Transverse colon (tissue), 4 donors: ENCODE results near the gene UXT.
"Not testable (repeated sequence)": the region's sequence is repeated elsewhere in the genome, so short reads cannot be mapped to it uniquely, and the experiment has no call there.

Experiments
- POLR2A ChIP-seq: fragments of 450-650 bp; IDR thresholded peaks from one replicate; pipeline ENCODE4 v1.6.1; 2016; ENCODE audit warnings: antibody characterized with exemption, mild to moderate bottlenecking, moderate library complexity
- POLR2AphosphoS5 ChIP-seq, 3 donors: sonication (generic); formaldehyde crosslinking; IDR thresholded peaks; one replicate each; pipeline ENCODE4 v1.6.1; 2016; ENCODE audit warnings: antibody characterized with exemption in 3 of 3
- TF ChIP-seq, protein P1 (sequence below), 5 experiments: fragments of 200-600 bp in 3 of 5; fragments of 450-650 bp in 2 of 5; sonication (generic) in 3 of 5; IDR thresholded peaks; 1 replicate in 2 of 5; 2 replicates in 3 of 5; pipeline ENCODE4 v1.5.1; 2016 to 2017; ENCODE audit warnings: antibody characterized with exemption in 5 of 5, inconsistent platforms in 3 of 5, mild to moderate bottlenecking in 2 of 5, moderate library complexity in 1 of 5

DNA sequence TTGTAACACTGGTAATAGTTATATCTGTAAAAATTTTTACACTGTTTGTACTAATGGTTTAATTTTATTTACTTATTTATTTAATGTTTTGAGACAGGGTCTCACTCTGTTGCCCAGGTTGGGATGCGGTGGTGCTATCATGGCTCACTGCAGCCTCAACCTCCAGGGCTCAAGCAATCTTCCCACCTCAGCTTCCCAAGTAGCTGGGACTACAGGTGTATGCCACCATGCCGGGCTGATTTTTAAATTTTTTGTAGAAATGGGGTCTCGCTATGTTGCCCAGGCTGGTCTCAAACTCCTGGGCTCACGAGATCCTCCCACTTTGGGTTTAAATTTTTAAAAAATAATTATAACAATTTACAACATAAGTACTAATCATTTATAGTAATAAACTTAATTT, 55.9 kb downstream of the UXT start:
- TF ChIP-seq POLR2AphosphoS5 (IDR thresholded peaks at IDR 0.05); POLR2A: not testable (repeated sequence)
- TF ChIP-seq, protein P1, sequence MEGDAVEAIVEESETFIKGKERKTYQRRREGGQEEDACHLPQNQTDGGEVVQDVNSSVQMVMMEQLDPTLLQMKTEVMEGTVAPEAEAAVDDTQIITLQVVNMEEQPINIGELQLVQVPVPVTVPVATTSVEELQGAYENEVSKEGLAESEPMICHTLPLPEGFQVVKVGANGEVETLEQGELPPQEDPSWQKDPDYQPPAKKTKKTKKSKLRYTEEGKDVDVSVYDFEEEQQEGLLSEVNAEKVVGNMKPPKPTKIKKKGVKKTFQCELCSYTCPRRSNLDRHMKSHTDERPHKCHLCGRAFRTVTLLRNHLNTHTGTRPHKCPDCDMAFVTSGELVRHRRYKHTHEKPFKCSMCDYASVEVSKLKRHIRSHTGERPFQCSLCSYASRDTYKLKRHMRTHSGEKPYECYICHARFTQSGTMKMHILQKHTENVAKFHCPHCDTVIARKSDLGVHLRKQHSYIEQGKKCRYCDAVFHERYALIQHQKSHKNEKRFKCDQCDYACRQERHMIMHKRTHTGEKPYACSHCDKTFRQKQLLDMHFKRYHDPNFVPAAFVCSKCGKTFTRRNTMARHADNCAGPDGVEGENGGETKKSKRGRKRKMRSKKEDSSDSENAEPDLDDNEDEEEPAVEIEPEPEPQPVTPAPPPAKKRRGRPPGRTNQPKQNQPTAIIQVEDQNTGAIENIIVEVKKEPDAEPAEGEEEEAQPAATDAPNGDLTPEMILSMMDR (IDR thresholded peaks at IDR 0.05) = not testable (repeated sequence)
